Common myeloid progenitor, CD34-positive (primary cell): ENCODE measurements around the gene MINAR2.
A peak's percentile ranks its signal among the peaks of the same experiment; 100 is the strongest.

Experiments used
- CTCF ChIA-PET: fragments of 350-600 bp; sonication (Branson Sonifier 250); formaldehyde crosslinking; loops from one replicate; lab custom pipeline; 2021; ENCODE audit warnings: antibody characterized with exemption; lab: Charles Lee
- POLR2A ChIA-PET: fragments of 350-600 bp; sonication (Branson Sonifier 250); formaldehyde crosslinking; loops from one replicate; lab custom pipeline; 2021; ENCODE audit warnings: antibody characterized with exemption; lab: Charles Lee
- DNase-seq, 3 donors: peaks; one replicate each; pipeline versions ENCODE4 v3.0.0 to v3.0.0-alpha.2; 2013
- H3K27ac ChIP-seq, 2 experiments: 1 replicate in 1 of 2; 2 replicates in 1 of 2; pipeline ENCODE4 v1.7.0; 2013; ENCODE audit warnings: inconsistent platforms in 2 of 2, low read length in 2 of 2, mild to moderate bottlenecking in 2 of 2, low read depth in 1 of 2, moderate library complexity in 1 of 2; ENCODE audit not compliant: severe bottlenecking in 2 of 2, insufficient read depth in 1 of 2, poor library complexity in 1 of 2
- H3K27me3 ChIP-seq, 5 experiments: replicated peaks in 2 of 5; 1 replicate in 3 of 5; 2 replicates in 2 of 5; pipeline versions ENCODE4 v1.6.1 to v1.7.0; 2013; ENCODE audit warnings: low read length in 4 of 5, mild to moderate bottlenecking in 2 of 5, moderate library complexity in 2 of 5, inconsistent platforms in 1 of 5; ENCODE audit not compliant: insufficient read depth in 5 of 5, control insufficient read depth in 4 of 5
- H3K36me3 ChIP-seq, 4 experiments: 1 replicate in 2 of 4; 2 replicates in 2 of 4; pipeline versions ENCODE4 v1.6.1 to v1.7.0; 2013; ENCODE audit warnings: low read length in 3 of 4, control low read depth in 1 of 4, mild to moderate bottlenecking in 1 of 4; ENCODE audit not compliant: control insufficient read depth in 4 of 4, insufficient read depth in 4 of 4
- H3K4me1 ChIP-seq, 4 experiments: 1 replicate in 3 of 4; 2 replicates in 1 of 4; pipeline versions ENCODE4 v1.6.1 to v1.7.1; 2013; ENCODE audit warnings: low read length in 3 of 4, mild to moderate bottlenecking in 3 of 4, control low read depth in 1 of 4, inconsistent platforms in 1 of 4, moderate library complexity in 1 of 4; ENCODE audit not compliant: control insufficient read depth in 4 of 4, insufficient read depth in 4 of 4; ENCODE audit errors: control extremely low read depth in 1 of 4
- H3K4me3 ChIP-seq, 7 experiments: 1 replicate in 4 of 7; 2 replicates in 3 of 7; pipeline versions ENCODE4 v1.5.1 to v1.7.0; 2013; ENCODE audit warnings: mild to moderate bottlenecking in 7 of 7, low read length in 6 of 7, moderate library complexity in 6 of 7, inconsistent platforms in 2 of 7, low read depth in 2 of 7, control low read depth in 1 of 7; ENCODE audit not compliant: insufficient read depth in 4 of 7, control insufficient read depth in 1 of 7; ENCODE audit errors: extremely low read depth in 1 of 7
- H3K9me3 ChIP-seq, 5 experiments: 1 replicate in 4 of 5; 2 replicates in 1 of 5; pipeline versions ENCODE4 v1.6.1 to v1.7.1; 2013; ENCODE audit warnings: low read length in 4 of 5, mild to moderate bottlenecking in 2 of 5, inconsistent platforms in 1 of 5, low read depth in 1 of 5, moderate library complexity in 1 of 5; ENCODE audit not compliant: control insufficient read depth in 4 of 5, insufficient read depth in 2 of 5; ENCODE audit errors: control extremely low read depth in 1 of 5
- WGBS: methylation state at CpG from one replicate; pipeline ENCODE4 v1.1.5; 2013; ENCODE audit not compliant: insufficient coverage; 5-methylcytosine and 5-hydroxymethylcytosine counted together

The MINAR2 gene

GRCh38 chr5:129771058-129771838 lies 23.4 kb downstream of the MINAR2 start:
- peaks cover 0 to 2% (median 0%) of the 10 kb centered on the region in 5 experiments for H3K27me3 ChIP-seq
- no peak overlapping the region for H3K4me3 ChIP-seq
- H3K36me3 ChIP-seq: no peaks in the 10 kb centered on the region
- H3K27ac ChIP-seq: no peak overlapping the region
- no peaks in the 10 kb centered on the region for H3K9me3 ChIP-seq
- peaks cover 0 to 2% (median 0%) of the 10 kb centered on the region in 4 experiments for H3K4me1 ChIP-seq
- 54% methylated on average over 9 of the region's 9 CpGs for WGBS
- POLR2A ChIA-PET: interaction anchor here (0.6 kb wide), 2 partner anchors 139 to 1338 kb away, joined by 3 to 4 read pairs; no protein-coding TSS in a partner anchor
- peak; percentile 40 to 70 (median 66) for DNase-seq
- CTCF ChIA-PET: interaction anchor here (0.8 to 8.7 kb wide), 18 partner anchors 10 to 1644 kb away, joined by 3 to 62 read pairs (median 4); partner anchors contain the start of gene MINAR2

- no peak for DNase-seq
- 100% methylated on average over 1 of the region's 5 CpGs for WGBS
- Histone ChIP-seq H3K9me3 (no peaks in the 10 kb centered on the region), H3K27me3 (peaks cover 0 to 2% (median 0%) of the 10 kb centered on the region in 5 experiments), H3K4me1 (peaks cover 0 to 2% (median 0%) of the 10 kb centered on the region in 4 experiments), H3K4me3 (no peak overlapping the region), H3K27ac (no peak overlapping the region), H3K36me3 (no peaks in the 10 kb centered on the region)
- ChIA-PET CTCF (interaction anchor here (1.5 to 8.7 kb wide), 3 partner anchors 10 to 79 kb away, joined by 5 to 62 read pairs (median 7); no protein-coding TSS in a partner anchor), POLR2A (no interaction called here)
Measured at GRCh38 chr5:129773376-129773775, 25.5 kb downstream of the MINAR2 start.

GRCh38 chr5:129781594-129781993 lies 33.7 kb downstream of the MINAR2 start:
- ChIA-PET POLR2A (no interaction called here), CTCF (interaction anchor here (1.5 kb wide), 1 partner anchor 11 kb away, joined by 6 read pairs; no protein-coding TSS in a partner anchor)
- Histone ChIP-seq H3K27me3 (no peaks in the 10 kb centered on the region), H3K4me1 (no peaks in the 10 kb centered on the region), H3K9me3 (peaks cover 0 to under 1% (median 0%) of the 10 kb centered on the region in 5 experiments), H3K27ac (no peak overlapping the region), H3K36me3 (no peaks in the 10 kb centered on the region), H3K4me3 (no peak overlapping the region)
- 100% methylated on average over 2 of the region's 2 CpGs for WGBS
- DNase-seq: no peak

DNA sequence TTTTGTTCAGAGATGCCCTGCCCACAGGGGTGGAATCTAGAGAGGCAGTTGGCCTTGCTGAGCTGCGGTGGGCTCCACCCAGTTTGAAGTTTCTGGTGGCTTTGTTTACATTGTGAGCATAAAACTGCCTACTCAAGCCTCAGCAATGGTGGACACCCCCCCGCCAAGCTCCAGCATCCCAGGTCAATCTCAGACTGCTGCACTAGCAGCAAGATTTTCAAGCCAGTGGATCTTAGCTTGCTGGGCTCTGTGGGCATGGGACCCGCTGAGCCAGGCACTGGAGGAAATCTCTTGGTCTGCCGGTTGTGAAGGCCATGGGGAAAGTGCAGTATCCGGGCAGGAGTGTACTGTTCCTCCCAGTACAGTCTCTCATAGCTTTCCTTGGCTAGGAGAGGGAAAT lies 55.5 kb downstream of the MINAR2 start:
- peaks cover 0 to 2% (median 0%) of the 10 kb centered on the region in 5 experiments for H3K9me3 ChIP-seq

GRCh38 chr5:129804705-129805104 lies 56.8 kb downstream of the MINAR2 start:
- Histone ChIP-seq H3K4me1 (no peaks in the 10 kb centered on the region), H3K27ac (no peak overlapping the region), H3K36me3 (no peaks in the 10 kb centered on the region), H3K27me3 (no peaks in the 10 kb centered on the region), H3K9me3 (no peaks in the 10 kb centered on the region), H3K4me3 (no peak overlapping the region)
- ChIA-PET CTCF (no interaction called here), POLR2A (no interaction called here)
- DNase-seq: no peak
- 77% methylated on average over 5 of the region's 7 CpGs for WGBS

More for the DNA sequence above, 55.5 kb downstream of the MINAR2 start:
- no peak for DNase-seq
- H3K27me3 ChIP-seq: no peaks in the 10 kb centered on the region
- H3K27ac ChIP-seq: no peak overlapping the region
- no peaks in the 10 kb centered on the region for H3K4me1 ChIP-seq
- CTCF ChIA-PET: interaction anchor here (1.1 kb wide), 1 partner anchor 33 kb away, joined by 3 read pairs; no protein-coding TSS in a partner anchor
- POLR2A ChIA-PET: no interaction called here
- H3K4me3 ChIP-seq: no peak overlapping the region
- no peaks in the 10 kb centered on the region for H3K36me3 ChIP-seq
- WGBS: 100% methylated on average over 3 of the region's 5 CpGs

DNA sequence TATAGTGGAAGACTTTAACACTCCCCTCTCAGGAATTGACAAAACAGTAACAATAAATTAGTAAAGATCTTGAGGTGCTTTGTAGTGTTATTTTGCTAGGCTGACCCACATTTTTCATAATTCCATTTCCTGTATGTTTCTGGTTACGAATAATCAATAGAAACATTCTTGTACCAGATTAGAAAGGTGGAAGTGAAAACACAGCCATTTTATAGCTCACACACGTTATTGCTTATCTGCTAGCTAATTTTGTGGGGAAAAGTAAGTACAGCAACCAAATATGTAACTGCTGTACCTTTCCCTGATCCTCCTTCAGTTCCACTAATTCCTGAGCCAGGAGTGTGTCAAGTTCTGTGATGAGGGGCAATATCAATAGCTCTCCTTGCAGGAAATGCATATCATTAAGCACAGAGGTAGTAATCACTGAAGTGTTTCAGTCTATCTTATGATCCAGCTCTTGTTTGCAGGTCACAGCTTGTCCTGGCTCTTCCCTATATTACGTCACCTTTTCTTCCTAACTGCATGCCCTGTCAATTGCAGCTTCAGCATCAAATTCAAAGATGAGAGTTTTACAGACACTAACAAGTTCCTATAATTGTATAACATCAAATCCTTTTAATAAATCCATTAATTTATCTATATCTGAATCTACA lies 59.4 kb downstream of the MINAR2 start:
- no peak for DNase-seq
- Histone ChIP-seq H3K27me3 (no peaks in the 10 kb centered on the region), H3K27ac (no peak overlapping the region), H3K9me3 (no peaks in the 10 kb centered on the region), H3K4me1 (no peaks in the 10 kb centered on the region), H3K36me3 (no peaks in the 10 kb centered on the region), H3K4me3 (no peak overlapping the region)
- CTCF ChIA-PET: no interaction called here
- WGBS: 95% methylated on average over 2 of the region's 3 CpGs
- POLR2A ChIA-PET: no interaction called here
